NCI-H1436 treated with DMSO at 0.1 percent for 48 hours (cell line): Measurements from ENCODE around the gene SLC8A2.

Experiments
- DNase-seq: peaks from one replicate; lab custom pipeline; 2025; lab: John Stamatoyannopoulos, UW

SLC8A2 gene

GRCh38 chr19:47471733-47472457 lies at the start of gene SLC8A2:
Gene SLC8A2 (minus strand): TSS chr19:47471893. CDS start chr19:47466403, 5,490 bp downstream.
- no peak for DNase-seq

- DNase-seq, result no peak
Measured at GRCh38 chr19:47520839-47521238, 49.1 kb upstream of the SLC8A2 start.

- no peak for DNase-seq
Measured at GRCh38 chr19:47520343-47520806, 48.7 kb upstream of the SLC8A2 start.

- no peak for DNase-seq
Measured at GRCh38 chr19:47518854-47519253, 47.2 kb upstream of the SLC8A2 start.

GRCh38 chr19:47518139-47518538 lies 46.4 kb upstream of the SLC8A2 start:
- no peak for DNase-seq

GRCh38 chr19:47514869-47515588 lies 43.3 kb upstream of the SLC8A2 start, which contains the start of gene NAPA:
Gene NAPA (minus strand): TSS chr19:47515063. CDS start chr19:47514940, 123 bp downstream.
- DNase-seq, result peak; percentile 96

- no peak for DNase-seq
Measured at GRCh38 chr19:47514151-47514868, 42.6 kb upstream of the SLC8A2 start.

- DNase-seq, result no peak
Measured at GRCh38 chr19:47512948-47513319, 41.2 kb upstream of the SLC8A2 start.

GRCh38 chr19:47512183-47512947 lies 40.7 kb upstream of the SLC8A2 start:
- DNase-seq, result no peak

GRCh38 chr19:47511681-47512080 lies 40.0 kb upstream of the SLC8A2 start:
- no peak for DNase-seq

- no peak for DNase-seq
Measured at GRCh38 chr19:47511128-47511517, 39.4 kb upstream of the SLC8A2 start.

- DNase-seq, result no peak
Measured at GRCh38 chr19:47510516-47511127, 38.9 kb upstream of the SLC8A2 start.

GRCh38 chr19:47509973-47510372 lies 38.3 kb upstream of the SLC8A2 start:
- no peak for DNase-seq

- DNase-seq, result no peak
Measured at GRCh38 chr19:47509170-47509847, 37.6 kb upstream of the SLC8A2 start.

- no peak for DNase-seq
Measured at GRCh38 chr19:47508721-47509120, 37.0 kb upstream of the SLC8A2 start.

GRCh38 chr19:47507924-47508553 lies 36.3 kb upstream of the SLC8A2 start:
- DNase-seq, result no peak

- DNase-seq, result no peak
Measured at GRCh38 chr19:47507012-47507411, 35.3 kb upstream of the SLC8A2 start.

- DNase-seq, result no peak
Measured at GRCh38 chr19:47506459-47506858, 34.8 kb upstream of the SLC8A2 start.

- DNase-seq, result no peak
Measured at GRCh38 chr19:47505506-47505905, 33.8 kb upstream of the SLC8A2 start.

- DNase-seq, result no peak
Measured at GRCh38 chr19:47503826-47504150, 32.1 kb upstream of the SLC8A2 start.
